Panc1 (cell line): ENCODE measurements around the gene CENPP. TPM values are rescaled to one million over a fixed set of nuclear protein-coding genes. Genes with fewer than 3 reads are reported as not detected.

Experiments
- ATAC-seq: fragments of 200-7000 bp; cut with Tn5 transposase; 2 replicates; pipeline ENCODE4 v1.9.1; 2020; ENCODE audit warnings: mild to moderate bottlenecking, moderate library complexity
- BruUV-seq: library from RNA; stranded (reverse); fragments of 400-500 nt; replicated peaks from 2 replicates; lab custom pipeline; 2021; lab: Mats Ljungman, UMichigan
- CTCF ChIA-PET: fragments of 300-600 bp; sonication (Branson Sonifier 250); formaldehyde crosslinking; loops from one replicate; lab custom pipeline; 2022; ENCODE audit warnings: antibody characterized with exemption; lab: Charles Lee
- POLR2A ChIA-PET: fragments of 300-600 bp; sonication (Branson Sonifier 250); formaldehyde crosslinking; loops from one replicate; lab custom pipeline; 2022; ENCODE audit warnings: antibody characterized with exemption; lab: Charles Lee
- DNase-seq: peaks from one replicate; pipeline ENCODE4 v3.0.0-alpha.2; 2010; ENCODE audit warnings: low read depth, low spot score
- H3K27ac ChIP-seq: 2 replicates; pipeline ENCODE4 v1.5.1; 2011; ENCODE audit warnings: mild to moderate bottlenecking, low read length, inconsistent platforms
- H3K27me3 ChIP-seq: fragments of 200-500 bp; sonication (Bioruptor generic); 2 replicates; pipeline ENCODE4 v1.6.0; 2014; ENCODE audit warnings: low read length, inconsistent platforms; ENCODE audit not compliant: control insufficient read depth, insufficient read depth
- H3K36me3 ChIP-seq: fragments of 200-500 bp; sonication (Bioruptor generic); 2 replicates; pipeline ENCODE4 v1.5.1; 2014; ENCODE audit warnings: inconsistent platforms, mild to moderate bottlenecking, low read length, moderate library complexity; ENCODE audit not compliant: control insufficient read depth, insufficient read depth
- H3K4me1 ChIP-seq: 2 replicates; pipeline ENCODE4 v1.5.1; 2011; ENCODE audit warnings: inconsistent platforms, mild to moderate bottlenecking, low read length, moderate library complexity; ENCODE audit not compliant: control insufficient read depth, insufficient read depth
- H3K4me3 ChIP-seq, 2 experiments: 2 replicates each; pipeline ENCODE4 v1.5.1; 2011 to 2012; ENCODE audit warnings: low read depth in 2 of 2, low read length in 2 of 2, mild to moderate bottlenecking in 2 of 2, inconsistent platforms in 1 of 2, moderate library complexity in 1 of 2
- H3K9me3 ChIP-seq: fragments of 200-500 bp; sonication (Bioruptor generic); 2 replicates; pipeline ENCODE4 v1.5.1; 2014; ENCODE audit warnings: low read depth, mild to moderate bottlenecking, inconsistent platforms, low read length, moderate library complexity; ENCODE audit not compliant: control insufficient read depth, insufficient read depth
- CTCF ChIP-seq: fragments of 450-650 bp; IDR thresholded peaks from 2 replicates; pipeline ENCODE4 v1.5.1; 2017; ENCODE audit warnings: mild to moderate bottlenecking
- POLR2AphosphoS5 ChIP-seq: IDR thresholded peaks from 2 replicates; pipeline ENCODE4 v1.6.1; 2012; ENCODE audit warnings: mild to moderate bottlenecking, low read depth, low read length, moderate library complexity
- REST ChIP-seq, 2 experiments: IDR thresholded peaks; 2 replicates each; pipeline ENCODE4 v1.6.1; 2011 to 2012; ENCODE audit warnings: low read depth in 2 of 2, control low read depth in 1 of 2, low read length in 1 of 2, mild to moderate bottlenecking in 1 of 2, moderate library complexity in 1 of 2; ENCODE audit not compliant: insufficient read depth in 1 of 2
- SIN3A ChIP-seq: IDR thresholded peaks from 2 replicates; pipeline ENCODE4 v1.6.1; 2012; ENCODE audit warnings: low read depth, mild to moderate bottlenecking, low read length, moderate library complexity, borderline replicate concordance; ENCODE audit not compliant: insufficient read depth
- TCF7L2 ChIP-seq: IDR thresholded peaks from 2 replicates; pipeline ENCODE4 v1.6.1; 2011; ENCODE audit warnings: mild to moderate bottlenecking, low read depth, low read length, inconsistent platforms
- in situ Hi-C: cut with HindIII; loops from 2 replicates; pipeline ENCODE4 v1.10.0; 2016; ENCODE audit warnings: low sequenced_read_pairs, low pct_unique_long_range_greater_than_20kb
- intact Hi-C: fragments of 100-400 bp; cut with micrococcal nuclease; formaldehyde crosslinking; loops from one replicate; pipeline ENCODE4 v1.10.0; 2022; ENCODE audit not compliant: unreplicated experiment
- total RNA-seq: library from RNA; stranded (reverse); gene quantifications from one replicate; pipeline ENCODE4 v1.2.1, GENCODE V29; 2021; ENCODE audit not compliant: unreplicated experiment

Gene CENPP
- total RNA-seq, 1 experiment from 2014 or later, result 6.7 TPM

- TF ChIP-seq POLR2AphosphoS5 (no peak), REST (IDR thresholded peaks at IDR 0.05; ENCODE audit: insufficient read depth in 1 of 2, low read depth in 2 of 2, low read length in 1 of 2) (no peak), CTCF (no peak), TCF7L2 (no peak), SIN3A (no peak)
- H3K4me1 ChIP-seq, result no peaks in the 10 kb centered on the region
- H3K36me3 ChIP-seq, result no peaks in the 10 kb centered on the region
- intact Hi-C loops (no loop called here), in situ Hi-C loops (no loop called here)
- CTCF ChIA-PET, result no interaction called here
- POLR2A ChIA-PET, result no interaction called here
- no peaks in the 10 kb centered on the region for H3K27me3 ChIP-seq
- ATAC-seq, result no peak
- no TSS peak for BruUV-seq
- no peak overlapping the region for H3K27ac ChIP-seq
- DNase-seq, result no peak
- no peak overlapping the region for H3K4me3 ChIP-seq
- no peaks in the 10 kb centered on the region for H3K9me3 ChIP-seq
These were observed 24.3 kb downstream of the CENPP start for GRCh38 chr9:92349771-92350739.

GRCh38 chr9:92350740-92351133, 25.0 kb downstream of the CENPP start:
- CTCF ChIA-PET, result no interaction called here

More at GRCh38 chr9:92350740-92351133, 25.0 kb downstream of the CENPP start:
- Histone ChIP-seq H3K4me3 (no peak overlapping the region), H3K36me3 (no peaks in the 10 kb centered on the region), H3K27me3 (no peaks in the 10 kb centered on the region), H3K4me1 (no peaks in the 10 kb centered on the region), H3K27ac (no peak overlapping the region), H3K9me3 (no peaks in the 10 kb centered on the region)
- no TSS peak for BruUV-seq
- POLR2A ChIA-PET, result no interaction called here
- TF ChIP-seq REST (IDR thresholded peaks at IDR 0.05; ENCODE audit: insufficient read depth in 1 of 2, low read depth in 2 of 2, low read length in 1 of 2) (no peak), TCF7L2 (no peak), SIN3A (no peak), CTCF (no peak), POLR2AphosphoS5 (no peak)
- in situ Hi-C loops (no loop called here), intact Hi-C loops (no loop called here)
- DNase-seq, result no peak
- no peak for ATAC-seq
